Measurements from ENCODE around the gene ULK1.

- no peak for TF ChIP-seq POLR2A (IDR thresholded peaks at IDR 0.05)
- TF ChIP-seq, protein P1, sequence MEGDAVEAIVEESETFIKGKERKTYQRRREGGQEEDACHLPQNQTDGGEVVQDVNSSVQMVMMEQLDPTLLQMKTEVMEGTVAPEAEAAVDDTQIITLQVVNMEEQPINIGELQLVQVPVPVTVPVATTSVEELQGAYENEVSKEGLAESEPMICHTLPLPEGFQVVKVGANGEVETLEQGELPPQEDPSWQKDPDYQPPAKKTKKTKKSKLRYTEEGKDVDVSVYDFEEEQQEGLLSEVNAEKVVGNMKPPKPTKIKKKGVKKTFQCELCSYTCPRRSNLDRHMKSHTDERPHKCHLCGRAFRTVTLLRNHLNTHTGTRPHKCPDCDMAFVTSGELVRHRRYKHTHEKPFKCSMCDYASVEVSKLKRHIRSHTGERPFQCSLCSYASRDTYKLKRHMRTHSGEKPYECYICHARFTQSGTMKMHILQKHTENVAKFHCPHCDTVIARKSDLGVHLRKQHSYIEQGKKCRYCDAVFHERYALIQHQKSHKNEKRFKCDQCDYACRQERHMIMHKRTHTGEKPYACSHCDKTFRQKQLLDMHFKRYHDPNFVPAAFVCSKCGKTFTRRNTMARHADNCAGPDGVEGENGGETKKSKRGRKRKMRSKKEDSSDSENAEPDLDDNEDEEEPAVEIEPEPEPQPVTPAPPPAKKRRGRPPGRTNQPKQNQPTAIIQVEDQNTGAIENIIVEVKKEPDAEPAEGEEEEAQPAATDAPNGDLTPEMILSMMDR (IDR thresholded peaks at IDR 0.05), result no peak
- no peak for TF ChIP-seq POLR2AphosphoS5 (IDR thresholded peaks at IDR 0.05)
Observed at GRCh38 chr12:131845121-131845520, 49.3 kb upstream of the ULK1 start.
